A673 (cell line): ENCODE measurements around the gene NFASC. TPM values are rescaled to one million over a fixed set of nuclear protein-coding genes. Genes with fewer than 3 reads are reported as not detected.
A peak's percentile ranks its signal among the peaks of the same experiment; 100 is the strongest.

Source experiments
- BruUV-seq: library from RNA; stranded (reverse); fragments of 400-500 nt; replicated peaks from 2 replicates; lab custom pipeline; 2021; lab: Mats Ljungman, UMichigan
- CTCF ChIA-PET: fragments of 300-600 bp; sonication (Branson Sonifier 250); formaldehyde crosslinking; loops from one replicate; lab custom pipeline; 2022; ENCODE audit warnings: antibody characterized with exemption; lab: Charles Lee
- POLR2A ChIA-PET: fragments of 300-600 bp; sonication (Branson Sonifier 250); formaldehyde crosslinking; loops from one replicate; lab custom pipeline; 2022; ENCODE audit warnings: antibody characterized with exemption; ENCODE audit not compliant: low non-redundant PET; lab: Charles Lee
- DNase-seq: peaks from one replicate; pipeline ENCODE4 v3.0.0-alpha.2; 2015; ENCODE audit warnings: low spot score
- H3K27ac ChIP-seq: fragments of 200-600 bp; sonication (generic); 2 replicates; pipeline ENCODE4 v1.5.1; 2016; ENCODE audit warnings: mixed run types, low read depth, mild to moderate bottlenecking, mixed read lengths, antibody characterized with exemption, low read length; ENCODE audit not compliant: poor library complexity, severe bottlenecking
- H3K27me3 ChIP-seq: fragments of 200-600 bp; sonication (generic); replicated peaks from 2 replicates; pipeline ENCODE4 v1.6.1; 2017; ENCODE audit warnings: mixed run types, low read depth, mild to moderate bottlenecking, mixed read lengths, antibody characterized with exemption, low read length; ENCODE audit not compliant: insufficient read depth, poor library complexity
- H3K36me3 ChIP-seq: fragments of 200-600 bp; sonication (generic); 2 replicates; pipeline ENCODE4 v1.6.1; 2016; ENCODE audit warnings: mixed run types, mild to moderate bottlenecking, mixed read lengths, antibody characterized with exemption, low read length; ENCODE audit not compliant: insufficient read depth, poor library complexity, severe bottlenecking
- H3K4me1 ChIP-seq: fragments of 200-600 bp; sonication (generic); 2 replicates; pipeline ENCODE4 v1.6.1; 2017; ENCODE audit warnings: mixed run types, mild to moderate bottlenecking, mixed read lengths, antibody characterized with exemption, low read length; ENCODE audit not compliant: insufficient read depth, poor library complexity, severe bottlenecking
- H3K4me3 ChIP-seq: fragments of 200-600 bp; sonication (generic); 2 replicates; pipeline ENCODE4 v1.5.1; 2016; ENCODE audit warnings: low read depth, mixed run types, mild to moderate bottlenecking, mixed read lengths, low read length; ENCODE audit not compliant: poor library complexity, severe bottlenecking
- H3K9me3 ChIP-seq: fragments of 200-600 bp; sonication (generic); 2 replicates; pipeline ENCODE4 v1.6.1; 2016; ENCODE audit warnings: mixed run types, low read depth, mild to moderate bottlenecking, mixed read lengths, antibody characterized with exemption, low read length; ENCODE audit not compliant: poor library complexity, severe bottlenecking
- CTCF ChIP-seq: fragments of 300-800, 200-600 bp; sonication (generic); conservative IDR thresholded peaks from 2 replicates; pipeline ENCODE4 v1.5.1; 2017; ENCODE audit warnings: low read depth, mild to moderate bottlenecking, antibody characterized with exemption, low read length, moderate library complexity, mixed read lengths
- EZH2 ChIP-seq: fragments of 200-600 bp; sonication (generic); IDR thresholded peaks from 2 replicates; pipeline ENCODE4 v1.6.1; 2017; ENCODE audit warnings: borderline replicate concordance, low read depth, mild to moderate bottlenecking, mixed read lengths, antibody characterized with exemption, low read length; ENCODE audit not compliant: poor library complexity, severe bottlenecking
- intact Hi-C: fragments of 100-400 bp; cut with micrococcal nuclease; formaldehyde crosslinking; loops from one replicate; pipeline ENCODE4 v1.10.0; 2022; ENCODE audit not compliant: unreplicated experiment
- total RNA-seq: library from RNA; stranded (reverse); gene quantifications from 2 replicates; pipeline ENCODE4 v1.2.3, GENCODE V29; 2021

The NFASC gene
- total RNA-seq, 1 experiment from 2014 or later: 0.24 TPM

- H3K27me3 ChIP-seq: no peaks in the 10 kb centered on the region
- intact Hi-C loops: loop anchor here (5.0 kb wide), 1 partner anchor 154 kb away; no protein-coding TSS in a partner anchor
- no peak overlapping the region for H3K4me3 ChIP-seq
- no peaks in the 10 kb centered on the region for H3K36me3 ChIP-seq
- H3K27ac ChIP-seq: no peak overlapping the region
- ChIA-PET CTCF (interaction anchor here (0.6 to 1.8 kb wide), 2 partner anchors 268 to 669 kb away, joined by 5 to 7 read pairs; no protein-coding TSS in a partner anchor), POLR2A (no interaction called here)
- no TSS peak for BruUV-seq
- DNase-seq: no peak
- no peak for TF ChIP-seq EZH2
- no peak for TF ChIP-seq CTCF
- H3K4me1 ChIP-seq: no peaks in the 10 kb centered on the region
- no peaks in the 10 kb centered on the region for H3K9me3 ChIP-seq
These were observed 117.5 kb downstream of the NFASC start for GRCh38 chr1:204988196-204988595.

DNA sequence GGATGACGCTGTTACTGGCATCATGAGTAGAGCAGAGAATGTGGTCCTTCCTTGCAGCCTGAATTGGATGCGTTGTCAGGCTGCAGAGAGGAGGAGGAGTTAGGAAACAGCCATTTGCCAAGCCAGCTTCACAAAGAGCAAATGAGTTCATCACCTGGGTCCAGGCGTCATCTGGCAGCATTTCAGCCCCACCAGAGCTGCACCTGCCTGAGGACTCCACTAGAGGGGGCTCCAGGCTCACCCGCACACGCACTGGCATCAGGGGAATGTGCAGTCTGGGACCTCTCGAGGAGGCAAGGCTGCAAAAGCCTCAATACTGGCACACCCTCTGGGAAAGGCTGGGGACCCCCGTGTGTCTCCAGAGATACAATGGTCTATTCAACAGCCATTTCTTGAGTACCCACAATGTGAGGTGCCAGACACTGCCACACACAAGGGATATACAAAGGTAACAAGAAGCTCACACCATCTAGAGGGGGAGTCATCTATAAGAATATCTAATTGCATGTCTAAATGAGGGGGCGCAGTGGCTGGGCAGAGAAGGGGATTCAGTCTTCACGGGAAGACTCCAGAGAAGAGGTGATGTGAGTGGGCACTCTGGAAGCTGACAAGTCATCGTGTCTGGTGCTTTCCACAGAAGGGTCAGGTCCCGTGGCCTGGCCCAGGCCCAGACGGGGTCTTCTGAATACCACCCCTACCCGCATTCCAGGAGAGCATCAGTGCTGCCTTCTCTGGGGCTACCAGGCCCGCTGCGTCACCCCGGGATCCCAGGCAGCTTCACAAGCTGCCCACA, 118.8 kb downstream of the NFASC start:
- no peaks in the 10 kb centered on the region for H3K4me1 ChIP-seq
- TF ChIP-seq EZH2 (no peak), CTCF (peak; percentile 97)
- CTCF ChIA-PET: interaction anchor here (0.6 to 1.9 kb wide), 11 partner anchors 9 to 267 kb away, joined by 3 to 58 read pairs (median 3); no protein-coding TSS in a partner anchor
- H3K36me3 ChIP-seq: no peaks in the 10 kb centered on the region
- POLR2A ChIA-PET: no interaction called here
- BruUV-seq: no TSS peak
- H3K27ac ChIP-seq: no peak overlapping the region
- intact Hi-C loops: loop anchor here (1.0 to 5.0 kb wide), 4 partner anchors 72 to 336 kb away; no protein-coding TSS in a partner anchor
- H3K4me3 ChIP-seq: no peak overlapping the region
- H3K27me3 ChIP-seq: no peaks in the 10 kb centered on the region
- no peaks in the 10 kb centered on the region for H3K9me3 ChIP-seq
- DNase-seq: peak; percentile 74

- POLR2A ChIA-PET: no interaction called here
- H3K36me3 ChIP-seq: no peaks in the 10 kb centered on the region
- BruUV-seq: no TSS peak
- no peak overlapping the region for H3K4me3 ChIP-seq
- H3K27me3 ChIP-seq: no peaks in the 10 kb centered on the region
- intact Hi-C loops: no loop called here
- CTCF ChIA-PET: interaction anchor here (1.2 to 1.9 kb wide), 5 partner anchors 17 to 266 kb away, joined by 3 to 58 read pairs (median 5); no protein-coding TSS in a partner anchor
- TF ChIP-seq EZH2 (no peak), CTCF (no peak)
- no peak for DNase-seq
- no peak overlapping the region for H3K27ac ChIP-seq
- no peaks in the 10 kb centered on the region for H3K9me3 ChIP-seq
- no peaks in the 10 kb centered on the region for H3K4me1 ChIP-seq
These were observed 119.5 kb downstream of the NFASC start for GRCh38 chr1:204990059-204990664.
